SK-N-SH (cell line): ENCODE results near the gene CDK5. TPM values are rescaled to one million over a fixed set of nuclear protein-coding genes. Genes with fewer than 3 reads are reported as not detected.
A peak's percentile ranks its signal among the peaks of the same experiment; 100 is the strongest.

Experiments used
- CTCF ChIA-PET: fragments of 300-600, 350-600 bp; formaldehyde crosslinking; extraction: SDS; loops from one replicate; lab custom pipeline; 2021; lab: Yijun Ruan, JAX
- POLR2A ChIA-PET: fragments of 350-600 bp; sonication (Branson Sonifier 250); formaldehyde crosslinking; extraction: SDS; loops from one replicate; lab custom pipeline; 2020; ENCODE audit warnings: antibody characterized with exemption, inconsistent platforms; lab: Yijun Ruan, JAX
- DNase-seq: peaks from one replicate; pipeline ENCODE4 v3.0.0; 2012
- H2AFZ ChIP-seq: fragments of 200-600 bp; sonication (generic); 2 replicates; pipeline ENCODE4 v1.8.1; 2016; ENCODE audit warnings: antibody characterized with exemption, mild to moderate bottlenecking, low read depth
- H3F3A ChIP-seq: fragments of 200-600 bp; sonication (generic); replicated peaks from 2 replicates; pipeline ENCODE3; 2016; ENCODE audit warnings: antibody characterized with exemption, mild to moderate bottlenecking; ENCODE audit not compliant: insufficient read depth
- H3K27ac ChIP-seq, 2 experiments: fragments of 200-500 bp in 1 of 2; fragments of 200-600 bp in 1 of 2; sonication (Bioruptor generic) in 1 of 2; sonication (generic), shearing (Covaris generic) in 1 of 2; 2 replicates each; pipeline versions ENCODE4 v1.5.1 to v1.6.1; 2014 to 2016; ENCODE audit warnings: low read depth in 2 of 2, inconsistent platforms in 1 of 2, low read length in 1 of 2, mild to moderate bottlenecking in 1 of 2, mixed read lengths in 1 of 2
- H3K27me3 ChIP-seq: fragments of 200-600 bp; sonication (generic), shearing (Covaris generic); 2 replicates; pipeline ENCODE4 v1.6.1; 2016; ENCODE audit warnings: mixed run types; ENCODE audit not compliant: insufficient read depth
- H3K36me3 ChIP-seq, 2 experiments: fragments of 200-500 bp in 1 of 2; fragments of 200-600 bp in 1 of 2; sonication (Bioruptor generic) in 1 of 2; sonication (generic) in 1 of 2; replicated peaks in 1 of 2; 2 replicates each; pipeline versions ENCODE3 to v1.5.1; 2014 to 2016; ENCODE audit warnings: low read length in 1 of 2, mild to moderate bottlenecking in 1 of 2; ENCODE audit not compliant: insufficient read depth in 2 of 2, control insufficient read depth in 1 of 2
- H3K4me1 ChIP-seq, 2 experiments: fragments of 200-500 bp in 1 of 2; fragments of 200-600 bp in 1 of 2; sonication (Bioruptor generic) in 1 of 2; sonication (generic), shearing (Covaris generic) in 1 of 2; 2 replicates each; pipeline versions ENCODE4 v1.5.1 to v1.6.1; 2014 to 2016; ENCODE audit warnings: low read depth in 1 of 2, low read length in 1 of 2, mixed run types in 1 of 2; ENCODE audit not compliant: insufficient read depth in 2 of 2, control insufficient read depth in 1 of 2
- H3K4me2 ChIP-seq: fragments of 200-600 bp; sonication (generic), shearing (Covaris generic); 2 replicates; pipeline ENCODE4 v1.6.1; 2017; ENCODE audit warnings: mixed run types
- H3K4me3 ChIP-seq, 2 experiments: fragments of 200-500 bp in 1 of 2; fragments of 200-600 bp in 1 of 2; sonication (Bioruptor generic) in 1 of 2; sonication (generic), shearing (Covaris generic) in 1 of 2; 2 replicates each; pipeline versions ENCODE4 v1.5.1 to v1.8.1; 2014 to 2016; ENCODE audit warnings: low read depth in 2 of 2, inconsistent platforms in 1 of 2, low read length in 1 of 2, mild to moderate bottlenecking in 1 of 2, mixed read lengths in 1 of 2, moderate library complexity in 1 of 2
- H3K79me2 ChIP-seq: fragments of 200-600 bp; sonication (generic); 2 replicates; pipeline ENCODE4 v1.8.1; 2017; ENCODE audit warnings: mild to moderate bottlenecking; ENCODE audit not compliant: insufficient read depth
- H3K9ac ChIP-seq: fragments of 200-600 bp; sonication (generic); 2 replicates; pipeline ENCODE4 v1.6.1; 2017; ENCODE audit warnings: mixed run types
- H3K9me2 ChIP-seq: fragments of 200-600 bp; sonication (generic); 2 replicates; pipeline ENCODE4 v1.6.1; 2017; ENCODE audit warnings: mixed run types
- H3K9me3 ChIP-seq: fragments of 200-600 bp; sonication (generic); 2 replicates; pipeline ENCODE4 v1.6.1; 2017; ENCODE audit warnings: mixed run types, mild to moderate bottlenecking, moderate library complexity
- H4K20me1 ChIP-seq: fragments of 200-600 bp; sonication (generic); 2 replicates; pipeline ENCODE4 v1.6.1; 2017; ENCODE audit warnings: mild to moderate bottlenecking, mixed run types; ENCODE audit not compliant: insufficient read depth
- CHD2 ChIP-seq: fragments of 150-350 bp; IDR thresholded peaks from 2 replicates; pipeline ENCODE4 v1.6.1; 2018; ENCODE audit warnings: low read length; ENCODE audit not compliant: partially characterized antibody
- FOXJ3 ChIP-seq: sonication (generic); formaldehyde crosslinking; IDR thresholded peaks from 2 replicates; pipeline ENCODE4 v1.5.1; 2020; ENCODE audit warnings: mild to moderate bottlenecking, missing genetic modification reagents
- GATA2 ChIP-seq: sonication (generic); formaldehyde crosslinking; IDR thresholded peaks from 2 replicates; pipeline ENCODE4 v1.5.0; 2020; ENCODE audit warnings: mild to moderate bottlenecking, missing genetic modification reagents
- IRF3 ChIP-seq: fragments of 150-350 bp; IDR thresholded peaks from 2 replicates; pipeline ENCODE4 v1.6.1; 2016; ENCODE audit warnings: mild to moderate bottlenecking, low read depth, low read length
- MEF2A ChIP-seq: IDR thresholded peaks from 2 replicates; pipeline ENCODE4 v1.4.0; 2012; ENCODE audit warnings: low read depth, borderline replicate concordance
- NFIC ChIP-seq: IDR thresholded peaks from 2 replicates; pipeline ENCODE4 v1.4.0; 2012; ENCODE audit warnings: borderline replicate concordance
- POLR2AphosphoS5 ChIP-seq: IDR thresholded peaks from 2 replicates; pipeline ENCODE4 v1.6.1; 2012; ENCODE audit warnings: low read depth, low read length
- RXRA ChIP-seq: IDR thresholded peaks from 2 replicates; pipeline ENCODE4 v1.4.0; 2012; ENCODE audit warnings: low read depth, mild to moderate bottlenecking, borderline replicate concordance
- SMC3 ChIP-seq: IDR thresholded peaks from 2 replicates; pipeline ENCODE4 v1.6.1; 2012; ENCODE audit warnings: low read depth, low read length, improper control_type of control experiment
- TCF12 ChIP-seq: IDR thresholded peaks from 2 replicates; pipeline ENCODE4 v1.4.0; 2012
- TEAD4 ChIP-seq: IDR thresholded peaks from 2 replicates; pipeline ENCODE4 v1.4.0; 2012; ENCODE audit warnings: mild to moderate bottlenecking, borderline replicate concordance; ENCODE audit not compliant: insufficient read depth
- USF1 ChIP-seq: IDR thresholded peaks from 2 replicates; pipeline ENCODE4 v1.4.0; 2012; ENCODE audit warnings: low read depth, borderline replicate concordance
- WGBS: methylation state at CpG from one replicate; pipeline ENCODE4 v1.1.6; 2017; ENCODE audit warnings: low lambda C conversion rate; 5-methylcytosine and 5-hydroxymethylcytosine counted together
- polyA plus RNA-seq, 3 experiments: library from polyadenylated mRNA; depleted of rRNA; stranded (reverse); fragments of >200 nt; gene quantifications; 2 replicates each; pipeline ENCODE4 v1.2.3, GENCODE V29; 2012
- TF ChIP-seq, protein P1 (sequence below): IDR thresholded peaks from 2 replicates; pipeline ENCODE4 v1.4.0; 2012; ENCODE audit warnings: low read depth, borderline replicate concordance
- TF ChIP-seq, protein P2 (sequence below): fragments of 200-600 bp; sonication (generic); IDR thresholded peaks from 2 replicates; pipeline ENCODE4 v1.6.1; 2017; ENCODE audit warnings: antibody characterized with exemption, mild to moderate bottlenecking, moderate library complexity

The CDK5 gene
- polyA plus RNA-seq, 1 of the 3 experiments (the other 2 are of a cell fraction) = 125 TPM

DNA sequence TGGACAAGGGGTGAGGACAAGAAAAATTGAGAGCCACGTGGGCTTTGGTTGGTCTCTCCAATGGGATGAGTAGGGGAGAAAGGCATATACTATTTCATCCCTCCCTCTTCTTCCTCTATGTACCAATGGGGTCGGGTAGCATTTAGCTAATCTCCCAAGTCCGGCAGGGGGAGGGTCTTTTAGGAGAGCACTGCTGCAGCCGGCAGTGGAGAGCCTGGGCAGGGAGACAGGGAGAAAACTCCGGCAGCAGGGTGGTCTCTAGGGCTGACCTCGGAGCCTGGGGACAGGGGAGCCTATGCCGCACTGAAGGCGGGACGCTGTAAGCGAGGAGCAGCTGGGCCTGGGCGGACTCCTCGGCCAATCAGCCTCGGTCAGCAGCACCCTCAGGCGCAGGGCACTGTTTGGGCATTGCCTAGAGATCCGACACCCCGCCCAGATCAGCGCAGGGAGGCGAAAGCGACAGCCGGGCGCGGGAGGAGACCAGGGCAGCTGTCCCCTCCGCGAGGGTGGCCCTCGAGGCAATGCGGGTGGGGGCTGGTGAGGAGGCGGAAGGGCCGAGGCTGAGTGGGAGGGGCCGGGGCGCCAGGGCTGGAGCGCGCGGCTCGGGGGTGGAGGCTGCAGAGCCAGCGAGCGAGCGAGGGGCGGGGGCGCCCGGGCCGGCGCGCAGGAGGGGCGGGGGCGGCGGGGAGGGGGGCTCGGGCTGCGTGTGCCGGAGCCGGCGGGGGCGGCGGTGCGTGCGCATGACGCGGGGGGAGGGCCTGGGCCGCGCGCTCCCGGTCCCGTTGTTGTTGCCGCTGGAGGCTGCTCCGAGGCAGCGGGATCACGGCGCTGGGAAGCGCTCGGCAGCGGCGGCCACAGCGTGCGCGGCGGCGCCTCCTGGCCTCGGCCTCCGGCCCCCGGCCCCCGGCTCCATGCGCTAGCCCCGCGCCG is 28.3 kb upstream of the CDK5 start, which contains the start of gene AGAP3 (continued):
- TF ChIP-seq RXRA (no peak), FOXJ3 (CRISPR knock-in tag) (no peak), POLR2AphosphoS5 (peak; percentile 80), SMC3 (no peak), GATA2 (CRISPR knock-in tag) (no peak), USF1 (no peak), TEAD4 (no peak), NFIC (no peak)
- TF ChIP-seq, protein P1, sequence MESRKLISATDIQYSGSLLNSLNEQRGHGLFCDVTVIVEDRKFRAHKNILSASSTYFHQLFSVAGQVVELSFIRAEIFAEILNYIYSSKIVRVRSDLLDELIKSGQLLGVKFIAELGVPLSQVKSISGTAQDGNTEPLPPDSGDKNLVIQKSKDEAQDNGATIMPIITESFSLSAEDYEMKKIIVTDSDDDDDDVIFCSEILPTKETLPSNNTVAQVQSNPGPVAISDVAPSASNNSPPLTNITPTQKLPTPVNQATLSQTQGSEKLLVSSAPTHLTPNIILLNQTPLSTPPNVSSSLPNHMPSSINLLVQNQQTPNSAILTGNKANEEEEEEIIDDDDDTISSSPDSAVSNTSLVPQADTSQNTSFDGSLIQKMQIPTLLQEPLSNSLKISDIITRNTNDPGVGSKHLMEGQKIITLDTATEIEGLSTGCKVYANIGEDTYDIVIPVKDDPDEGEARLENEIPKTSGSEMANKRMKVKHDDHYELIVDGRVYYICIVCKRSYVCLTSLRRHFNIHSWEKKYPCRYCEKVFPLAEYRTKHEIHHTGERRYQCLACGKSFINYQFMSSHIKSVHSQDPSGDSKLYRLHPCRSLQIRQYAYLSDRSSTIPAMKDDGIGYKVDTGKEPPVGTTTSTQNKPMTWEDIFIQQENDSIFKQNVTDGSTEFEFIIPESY = no peak
- TF ChIP-seq, protein P2, sequence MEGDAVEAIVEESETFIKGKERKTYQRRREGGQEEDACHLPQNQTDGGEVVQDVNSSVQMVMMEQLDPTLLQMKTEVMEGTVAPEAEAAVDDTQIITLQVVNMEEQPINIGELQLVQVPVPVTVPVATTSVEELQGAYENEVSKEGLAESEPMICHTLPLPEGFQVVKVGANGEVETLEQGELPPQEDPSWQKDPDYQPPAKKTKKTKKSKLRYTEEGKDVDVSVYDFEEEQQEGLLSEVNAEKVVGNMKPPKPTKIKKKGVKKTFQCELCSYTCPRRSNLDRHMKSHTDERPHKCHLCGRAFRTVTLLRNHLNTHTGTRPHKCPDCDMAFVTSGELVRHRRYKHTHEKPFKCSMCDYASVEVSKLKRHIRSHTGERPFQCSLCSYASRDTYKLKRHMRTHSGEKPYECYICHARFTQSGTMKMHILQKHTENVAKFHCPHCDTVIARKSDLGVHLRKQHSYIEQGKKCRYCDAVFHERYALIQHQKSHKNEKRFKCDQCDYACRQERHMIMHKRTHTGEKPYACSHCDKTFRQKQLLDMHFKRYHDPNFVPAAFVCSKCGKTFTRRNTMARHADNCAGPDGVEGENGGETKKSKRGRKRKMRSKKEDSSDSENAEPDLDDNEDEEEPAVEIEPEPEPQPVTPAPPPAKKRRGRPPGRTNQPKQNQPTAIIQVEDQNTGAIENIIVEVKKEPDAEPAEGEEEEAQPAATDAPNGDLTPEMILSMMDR = no peak
- TF ChIP-seq, all 33 proteins: peak for 8

GRCh38 chr7:151085329-151085690 is 27.6 kb upstream of the CDK5 start:
- H3K36me3 ChIP-seq = peaks cover 0 to 13% of the 10 kb centered on the region in 2 experiments
- CTCF ChIA-PET = interaction anchor here (0.6 to 21.3 kb wide), 15 partner anchors 9 to 323 kb away, joined by 3 to 474 read pairs (median 4); partner anchors contain the start of genes ABCB8, CDK5 and SLC4A2
- no peaks in the 10 kb centered on the region for H3K27me3 ChIP-seq
- H3K27ac ChIP-seq = peak overlapping the region; percentile 64 to 94; a peak in 3 of 4 replicates
- 77% methylated on average over 5 of the region's 5 CpGs for WGBS
- peak overlapping the region; percentile 79 for H3K4me2 ChIP-seq
- peaks cover 63% of the 10 kb centered on the region for H3K79me2 ChIP-seq
- H3K9me3 ChIP-seq = no peaks in the 10 kb centered on the region
- no peak for DNase-seq
- POLR2A ChIA-PET = interaction anchor here (0.8 to 1.4 kb wide), 5 partner anchors 27 to 1355 kb away, joined by 3 read pairs; partner anchors contain the start of genes ABCB8, ABCF2 and NUB1
- peaks cover 20% of the 10 kb centered on the region for H3F3A ChIP-seq
- H3K4me3 ChIP-seq = peak overlapping the region; percentile 54 to 90; a peak in 2 of 4 replicates
- TF ChIP-seq CHD2 (no peak), GATA2 (CRISPR knock-in tag) (no peak), USF1 (no peak), TEAD4 (no peak), MEF2A (no peak), IRF3 (no peak), TCF12 (no peak), POLR2AphosphoS5 (no peak)
- peaks cover 29% of the 10 kb centered on the region for H4K20me1 ChIP-seq
- H2AFZ ChIP-seq = peak overlapping the region; percentile 72
- H3K9me2 ChIP-seq = no peaks in the 10 kb centered on the region
- H3K9ac ChIP-seq = peak overlapping the region; percentile 28; the same call in 1 of the 2 replicates
- peaks cover 36 to 59% of the 10 kb centered on the region in 2 experiments for H3K4me1 ChIP-seq
